Activated CD8-positive, alpha-beta memory T cell treated with anti-CD3 and anti-CD28 coated beads, Interleukin-2, amount 50 U/mL, for 4 hours (primary cell): Measurements from ENCODE around the gene MYH11.

ENCODE experiments used
- DNase-seq: peaks from one replicate; pipeline ENCODE4 v3.0.0-alpha.2; 2020

MYH11 gene

GRCh38 chr16:15775209-15775608 lies 81.6 kb downstream of the MYH11 start:
- no peak for DNase-seq

GRCh38 chr16:15773968-15774367 lies 82.9 kb downstream of the MYH11 start:
- DNase-seq: no peak

GRCh38 chr16:15772579-15773293 lies 84.1 kb downstream of the MYH11 start:
- DNase-seq: no peak

GRCh38 chr16:15771694-15772093 lies 85.1 kb downstream of the MYH11 start:
- no peak for DNase-seq

- no peak for DNase-seq
Observed at GRCh38 chr16:15770512-15770911, 86.3 kb downstream of the MYH11 start.

GRCh38 chr16:15770107-15770506 lies 86.7 kb downstream of the MYH11 start:
- no peak for DNase-seq

- no peak for DNase-seq
Observed at GRCh38 chr16:15769239-15769638, 87.6 kb downstream of the MYH11 start.

- no peak for DNase-seq
Observed at GRCh38 chr16:15768201-15768600, 88.6 kb downstream of the MYH11 start.

GRCh38 chr16:15766918-15767317 lies 89.9 kb downstream of the MYH11 start:
- DNase-seq: no peak

- no peak for DNase-seq
Observed at GRCh38 chr16:15765880-15766279, 90.9 kb downstream of the MYH11 start.

- no peak for DNase-seq
Observed at GRCh38 chr16:15765116-15765515, 91.7 kb downstream of the MYH11 start.

- no peak for DNase-seq
Observed at GRCh38 chr16:15764112-15764511, 92.7 kb downstream of the MYH11 start.

GRCh38 chr16:15760129-15760528 lies 96.7 kb downstream of the MYH11 start:
- DNase-seq: no peak

GRCh38 chr16:15759070-15759469 lies 97.8 kb downstream of the MYH11 start:
- no peak for DNase-seq

GRCh38 chr16:15757630-15758251 lies 99.1 kb downstream of the MYH11 start:
- no peak for DNase-seq

GRCh38 chr16:15757077-15757386 lies 99.8 kb downstream of the MYH11 start:
- DNase-seq: no peak

GRCh38 chr16:15754821-15755534 lies 101.8 kb downstream of the MYH11 start:
- no peak for DNase-seq

GRCh38 chr16:15752717-15753488 lies 103.9 kb downstream of the MYH11 start:
- no peak for DNase-seq

- no peak for DNase-seq
Observed at GRCh38 chr16:15751940-15752339, 104.9 kb downstream of the MYH11 start.

- DNase-seq: no peak
Observed at GRCh38 chr16:15749985-15750384, 106.8 kb downstream of the MYH11 start.

GRCh38 chr16:15749371-15749770 lies 107.5 kb downstream of the MYH11 start:
- DNase-seq: no peak

GRCh38 chr16:15748654-15749053 lies 108.2 kb downstream of the MYH11 start:
- no peak for DNase-seq

- DNase-seq: no peak
Observed at GRCh38 chr16:15747937-15748336, 108.9 kb downstream of the MYH11 start.

- no peak for DNase-seq
Observed at GRCh38 chr16:15746332-15746731, 110.5 kb downstream of the MYH11 start.
